HL-60 (cell line): ENCODE data around the gene FHIT.

Source experiments
- CTCF ChIP-seq: IDR thresholded peaks from one replicate; pipeline ENCODE4 v1.5.1; 2011; ENCODE audit warnings: low read length, control low read depth, inconsistent platforms; ENCODE audit not compliant: insufficient read depth
- POLR2AphosphoS5 ChIP-seq: IDR thresholded peaks from 2 replicates; pipeline ENCODE4 v1.6.1; 2012; ENCODE audit warnings: low read depth

GRCh38 chr3:60514866-60515265 is 736.4 kb downstream of the FHIT start:
- TF ChIP-seq CTCF, result no peak
- TF ChIP-seq POLR2AphosphoS5, result no peak
